Liver (tissue), 9 donors: ENCODE results near the gene MARCHF6. TPM values are rescaled to one million over a fixed set of nuclear protein-coding genes. Genes with fewer than 3 reads are reported as not detected.
"Not testable (repeated sequence)": the region's sequence is repeated elsewhere in the genome, so short reads cannot be mapped to it uniquely, and the experiment has no call there.

ENCODE experiments used
- DNase-seq: peaks from one replicate; pipeline ENCODE4 v3.0.0-alpha.2; 2017; ENCODE audit warnings: low spot score
- H3K27ac ChIP-seq, 2 donors: one replicate each; pipeline ENCODE4 v1.7.0; 2013; ENCODE audit warnings: inconsistent platforms in 2 of 2, low read length in 2 of 2, control low read depth in 1 of 2, low read depth in 1 of 2, mild to moderate bottlenecking in 1 of 2
- H3K27me3 ChIP-seq, 4 donors: one replicate each; pipeline versions ENCODE4 v1.6.1 to v1.7.0; 2013; ENCODE audit warnings: low read length in 3 of 4, inconsistent platforms in 1 of 4, mild to moderate bottlenecking in 1 of 4, moderate library complexity in 1 of 4; ENCODE audit not compliant: control insufficient read depth in 4 of 4, insufficient read depth in 4 of 4
- H3K36me3 ChIP-seq, 4 donors: one replicate each; pipeline versions ENCODE4 v1.6.1 to v1.7.0; 2013; ENCODE audit warnings: low read length in 3 of 4, mild to moderate bottlenecking in 3 of 4, low read depth in 1 of 4, moderate library complexity in 1 of 4; ENCODE audit not compliant: control insufficient read depth in 4 of 4, insufficient read depth in 3 of 4
- H3K4me1 ChIP-seq, 4 donors: one replicate each; pipeline versions ENCODE4 v1.6.1 to v1.7.0; 2013; ENCODE audit warnings: low read length in 3 of 4, mild to moderate bottlenecking in 3 of 4, moderate library complexity in 1 of 4; ENCODE audit not compliant: control insufficient read depth in 4 of 4, insufficient read depth in 4 of 4
- H3K4me3 ChIP-seq, 3 donors: one replicate each; pipeline versions ENCODE4 v1.6.1 to v1.7.0; 2013; ENCODE audit warnings: low read length in 3 of 3, control low read depth in 1 of 3, low read depth in 1 of 3, mild to moderate bottlenecking in 1 of 3
- H3K9ac ChIP-seq, 2 donors: one replicate each; pipeline ENCODE4 v1.7.0; 2013; ENCODE audit warnings: low read length in 2 of 2, mild to moderate bottlenecking in 2 of 2, moderate library complexity in 2 of 2, control low read depth in 1 of 2, low read depth in 1 of 2
- H3K9me3 ChIP-seq, 4 donors: one replicate each; pipeline versions ENCODE4 v1.6.1 to v1.7.0; 2013; ENCODE audit warnings: low read length in 3 of 4; ENCODE audit not compliant: control insufficient read depth in 4 of 4
- ATF3 ChIP-seq: IDR thresholded peaks from 2 replicates; pipeline ENCODE4 v1.6.1; 2016; ENCODE audit warnings: antibody characterized with exemption
- CTCF ChIP-seq: fragments of 150-350 bp; IDR thresholded peaks from 2 replicates; pipeline ENCODE4 v1.5.1; 2017; ENCODE audit warnings: improper control_type of control experiment, low read depth, low read length; ENCODE audit not compliant: missing input control
- EGR1 ChIP-seq, 2 donors: IDR thresholded peaks; 2 replicates each; pipeline ENCODE4 v1.6.1; 2016 to 2018; ENCODE audit warnings: antibody characterized with exemption in 2 of 2, low read depth in 2 of 2
- FOXA1 ChIP-seq: IDR thresholded peaks from 2 replicates; pipeline ENCODE4 v1.6.1; 2016; ENCODE audit warnings: antibody characterized with exemption
- FOXA2 ChIP-seq: IDR thresholded peaks from 2 replicates; pipeline ENCODE4 v1.6.1; 2016; ENCODE audit warnings: antibody characterized with exemption
- GABPA ChIP-seq, 2 donors: IDR thresholded peaks in 1 of 2; conservative IDR thresholded peaks in 1 of 2; 2 replicates each; pipeline ENCODE4 v1.6.1; 2016; ENCODE audit warnings: antibody characterized with exemption in 2 of 2, mild to moderate bottlenecking in 1 of 2, moderate library complexity in 1 of 2
- HNF4A ChIP-seq, 2 donors: conservative IDR thresholded peaks; 2 replicates each; pipeline ENCODE4 v1.6.1; 2016; ENCODE audit warnings: antibody characterized with exemption in 2 of 2, mild to moderate bottlenecking in 2 of 2
- HNF4G ChIP-seq: IDR thresholded peaks from 2 replicates; pipeline ENCODE4 v1.6.1; 2016; ENCODE audit warnings: antibody characterized with exemption
- JUND ChIP-seq, 2 donors: IDR thresholded peaks; 2 replicates each; pipeline ENCODE4 v1.6.1; 2016; ENCODE audit warnings: antibody characterized with exemption in 2 of 2
- MAX ChIP-seq: IDR thresholded peaks from 2 replicates; pipeline ENCODE4 v1.6.1; 2016; ENCODE audit warnings: antibody characterized with exemption
- NR2F2 ChIP-seq: IDR thresholded peaks from 2 replicates; pipeline ENCODE4 v1.6.1; 2016; ENCODE audit warnings: antibody characterized with exemption
- RAD21 ChIP-seq, 2 donors: IDR thresholded peaks; 2 replicates each; pipeline ENCODE4 v1.6.1; 2016; ENCODE audit warnings: antibody characterized with exemption in 2 of 2, mild to moderate bottlenecking in 2 of 2
- REST ChIP-seq: IDR thresholded peaks from 2 replicates; pipeline ENCODE4 v1.6.1; 2016; ENCODE audit warnings: antibody characterized with exemption, mild to moderate bottlenecking
- RXRA ChIP-seq, 2 donors: IDR thresholded peaks; 2 replicates each; pipeline ENCODE4 v1.6.1; 2017 to 2018; ENCODE audit warnings: antibody characterized with exemption in 2 of 2, mild to moderate bottlenecking in 1 of 2
- SP1 ChIP-seq: IDR thresholded peaks from 2 replicates; pipeline ENCODE4 v1.6.1; 2018; ENCODE audit warnings: antibody characterized with exemption, mild to moderate bottlenecking
- TAF1 ChIP-seq: conservative IDR thresholded peaks from 2 replicates; pipeline ENCODE4 v1.6.1; 2016; ENCODE audit warnings: antibody characterized with exemption, mild to moderate bottlenecking
- YY1 ChIP-seq: IDR thresholded peaks from 2 replicates; pipeline ENCODE4 v1.6.1; 2016; ENCODE audit warnings: antibody characterized with exemption, mild to moderate bottlenecking
- ZBTB33 ChIP-seq: IDR thresholded peaks from 2 replicates; pipeline ENCODE4 v1.6.1; 2016; ENCODE audit warnings: antibody characterized with exemption
- WGBS: extraction: QIAGEN DNeasy Blood & Tissue Kit; methylation state at CpG from one replicate; pipeline ENCODE4 v1.1.7; 2013; 5-methylcytosine and 5-hydroxymethylcytosine counted together
- polyA plus RNA-seq, 2 donors: library from polyadenylated mRNA; stranded (reverse) in 1 of 2; unstranded in 1 of 2; fragments of 200-250 nt in 1 of 2; fragments of >200 nt in 1 of 2; fragmentation: Nextera tagmentation in 1 of 2; extraction: Ambion mirVana in 1 of 2; gene quantifications; one replicate each; pipeline versions ENCODE4 v1.2.1 to v1.2.3, GENCODE V29; 2013 to 2015
- total RNA-seq, 2 donors: library from RNA; depleted of rRNA; stranded (reverse); fragments of >200 nt; gene quantifications; one replicate each; pipeline ENCODE4 v1.2.3, GENCODE V29; 2014
- donor health status: healthy.
- donor health status: healthy.
- donor health status: healthy.
- donor health status: healthy.
- donor health status: healthy.

The MARCHF6 gene
- total and polyA plus RNA-seq, 4 donors: 20.6 to 77.7 (median 62.4) TPM

GRCh38 chr5:10367579-10367978 is 14.1 kb downstream of the MARCHF6 start:
- DNase-seq: no peak
- TF ChIP-seq YY1: no peak
- TF ChIP-seq RAD21 (IDR thresholded peaks at IDR 0.05): no peak
- TF ChIP-seq MAX: no peak
- H3K4me3 ChIP-seq: no peak overlapping the region
- 93% methylated on average over 1 of the region's 1 CpG for WGBS
- H3K9me3 ChIP-seq: no peaks in the 10 kb centered on the region
- no peak overlapping the region for H3K9ac ChIP-seq
- no peaks in the 10 kb centered on the region for H3K36me3 ChIP-seq
- H3K27me3 ChIP-seq: no peaks in the 10 kb centered on the region
- H3K4me1 ChIP-seq: peaks cover 4 to 18% (median 6%) of the 10 kb centered on the region in 4 donors
- H3K27ac ChIP-seq: no peak overlapping the region

- Histone ChIP-seq H3K9ac (no peak overlapping the region), H3K4me3 (no peak overlapping the region), H3K27ac (no peak overlapping the region), H3K36me3 (no peaks in the 10 kb centered on the region), H3K9me3 (no peaks in the 10 kb centered on the region), H3K4me1 (peaks cover 3 to 29% (median 9%) of the 10 kb centered on the region in 4 donors), H3K27me3 (no peaks in the 10 kb centered on the region)
- DNase-seq: no peak
- WGBS: 92% methylated on average over 2 of the region's 2 CpGs
- TF ChIP-seq FOXA1 (no peak), RAD21 (IDR thresholded peaks at IDR 0.05) (no peak), NR2F2 (no peak), REST (no peak), JUND (IDR thresholded peaks at IDR 0.05) (no peak), SP1 (no peak), EGR1 (IDR thresholded peaks at IDR 0.05; ENCODE audit: low read depth in 2 of 2) (no peak), FOXA2 (no peak), HNF4G (no peak), MAX (no peak), ATF3 (no peak), CTCF (no peak), HNF4A (conservative IDR thresholded peaks at IDR 0.05) (no peak), GABPA (IDR thresholded peaks at IDR 0.05 in 1 of 2, conservative IDR thresholded peaks at IDR 0.05 in 1 of 2) (no peak), ZBTB33 (no peak), YY1 (no peak), TAF1 (no peak), RXRA (IDR thresholded peaks at IDR 0.05) (no peak)
Observed at GRCh38 chr5:10370931-10371330, 17.4 kb downstream of the MARCHF6 start.

GRCh38 chr5:10371369-10371768 is 17.9 kb downstream of the MARCHF6 start:
- H3K27ac ChIP-seq, DNase-seq, H3K4me3 ChIP-seq, H3K27me3 ChIP-seq, H3K36me3 ChIP-seq, H3K9ac ChIP-seq, H3K9me3 ChIP-seq: not testable (repeated sequence)
- WGBS: 80% methylated on average over 2 of the region's 2 CpGs
- H3K4me1 ChIP-seq: peaks cover 1 to 26% (median 8%) of the 10 kb centered on the region in 4 donors
